ENCODE data around the gene ATXN2.

ATXN2 gene

GRCh38 chr12:111420494-111420893 lies 178.6 kb downstream of the ATXN2 start:
- DNase-seq (ENCODE audit: low read depth in 2 of 2, low spot score in 1 of 2), result no peak

- DNase-seq (ENCODE audit: low read depth in 2 of 2, low spot score in 1 of 2), result no peak
Measured at GRCh38 chr12:111419784-111420183, 179.3 kb downstream of the ATXN2 start.

- DNase-seq (ENCODE audit: low read depth in 2 of 2, low spot score in 1 of 2), result no peak
Measured at GRCh38 chr12:111418594-111418880, 180.6 kb downstream of the ATXN2 start.

DNA sequence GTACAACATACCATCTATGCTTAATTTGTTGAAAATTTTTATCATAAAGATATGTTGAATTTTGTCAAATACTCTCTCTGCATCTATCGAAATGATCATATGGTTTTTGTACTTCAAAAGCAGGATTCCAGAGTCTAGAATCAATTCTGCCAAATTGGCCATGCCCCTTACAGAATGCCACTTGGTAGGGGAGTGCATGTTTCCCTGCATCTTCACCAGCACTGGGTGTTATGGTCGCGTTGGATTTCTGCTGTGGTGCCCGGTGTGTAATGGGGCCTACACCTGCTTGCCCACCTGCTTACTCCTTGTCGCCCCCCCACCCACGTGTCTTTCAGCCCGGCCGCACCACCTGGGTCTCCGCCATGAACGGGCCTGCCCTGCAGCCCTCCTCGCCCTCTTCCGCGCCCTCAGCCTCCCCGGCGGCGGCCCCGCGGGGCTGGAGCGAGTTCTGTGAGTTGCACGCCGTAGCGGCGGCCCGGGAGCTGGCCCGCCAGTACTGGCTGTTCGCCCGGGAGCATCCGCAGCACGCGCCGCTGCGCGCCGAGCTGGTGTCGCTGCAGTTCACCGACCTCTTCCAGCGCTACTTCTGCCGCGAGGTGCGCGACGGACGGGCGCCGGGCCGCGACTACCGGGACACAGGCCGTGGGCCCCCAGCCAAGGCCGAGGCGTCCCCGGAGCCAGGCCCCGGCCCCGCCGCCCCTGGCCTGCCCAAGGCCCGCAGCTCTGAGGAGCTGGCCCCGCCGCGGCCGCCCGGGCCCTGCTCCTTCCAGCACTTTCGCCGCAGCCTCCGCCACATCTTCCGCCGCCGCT lies 181.1 kb downstream of the ATXN2 start:
- DNase-seq (ENCODE audit: low read depth in 2 of 2, low spot score in 1 of 2), result no peak

GRCh38 chr12:111417290-111417689 lies 181.8 kb downstream of the ATXN2 start:
- DNase-seq (ENCODE audit: low read depth in 2 of 2, low spot score in 1 of 2), result no peak

GRCh38 chr12:111414711-111415252 lies 184.3 kb downstream of the ATXN2 start:
- DNase-seq (ENCODE audit: low read depth in 2 of 2, low spot score in 1 of 2), result no peak

GRCh38 chr12:111413442-111414086 lies 185.6 kb downstream of the ATXN2 start:
- DNase-seq (ENCODE audit: low read depth in 2 of 2, low spot score in 1 of 2), result no peak

DNA sequence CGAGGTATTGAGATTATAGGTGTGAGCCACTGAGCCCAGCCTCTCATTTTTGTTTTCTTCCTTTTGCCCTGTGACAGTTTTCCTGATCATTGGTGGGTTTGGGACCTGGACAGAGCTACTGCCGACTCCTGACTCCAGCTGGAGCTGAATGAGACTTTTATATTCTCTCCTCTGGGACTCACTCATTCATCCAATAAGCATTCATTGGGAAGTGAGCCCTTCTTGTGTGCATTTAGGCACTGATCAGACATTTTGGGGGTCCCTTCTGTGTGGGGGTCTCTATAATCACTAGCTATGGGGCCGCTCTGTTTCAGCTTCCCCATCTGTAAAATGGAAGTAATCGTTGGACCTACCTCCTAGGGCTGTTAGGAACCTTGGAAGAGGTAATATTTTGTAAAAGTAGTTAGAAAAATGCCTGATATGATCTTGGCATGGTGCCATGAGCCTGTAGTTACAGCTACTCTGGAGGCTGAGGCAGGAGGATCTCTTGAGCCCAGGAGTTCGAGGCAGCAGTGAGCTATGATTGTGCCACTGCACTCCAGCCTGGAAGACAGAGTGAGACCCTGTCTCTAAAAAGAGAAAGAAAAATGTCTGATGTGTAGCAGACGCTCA lies 186.2 kb downstream of the ATXN2 start:
- no peak for DNase-seq (ENCODE audit: low read depth in 2 of 2, low spot score in 1 of 2)

GRCh38 chr12:111412007-111412829 lies 186.9 kb downstream of the ATXN2 start:
- DNase-seq (ENCODE audit: low read depth in 2 of 2, low spot score in 1 of 2), result no peak

GRCh38 chr12:111411185-111411764 lies 187.8 kb downstream of the ATXN2 start:
- DNase-seq (ENCODE audit: low read depth in 2 of 2, low spot score in 1 of 2), result no peak

- no peak for DNase-seq (ENCODE audit: low read depth in 2 of 2, low spot score in 1 of 2)
Measured at GRCh38 chr12:111410431-111411184, 188.5 kb downstream of the ATXN2 start.

DNA sequence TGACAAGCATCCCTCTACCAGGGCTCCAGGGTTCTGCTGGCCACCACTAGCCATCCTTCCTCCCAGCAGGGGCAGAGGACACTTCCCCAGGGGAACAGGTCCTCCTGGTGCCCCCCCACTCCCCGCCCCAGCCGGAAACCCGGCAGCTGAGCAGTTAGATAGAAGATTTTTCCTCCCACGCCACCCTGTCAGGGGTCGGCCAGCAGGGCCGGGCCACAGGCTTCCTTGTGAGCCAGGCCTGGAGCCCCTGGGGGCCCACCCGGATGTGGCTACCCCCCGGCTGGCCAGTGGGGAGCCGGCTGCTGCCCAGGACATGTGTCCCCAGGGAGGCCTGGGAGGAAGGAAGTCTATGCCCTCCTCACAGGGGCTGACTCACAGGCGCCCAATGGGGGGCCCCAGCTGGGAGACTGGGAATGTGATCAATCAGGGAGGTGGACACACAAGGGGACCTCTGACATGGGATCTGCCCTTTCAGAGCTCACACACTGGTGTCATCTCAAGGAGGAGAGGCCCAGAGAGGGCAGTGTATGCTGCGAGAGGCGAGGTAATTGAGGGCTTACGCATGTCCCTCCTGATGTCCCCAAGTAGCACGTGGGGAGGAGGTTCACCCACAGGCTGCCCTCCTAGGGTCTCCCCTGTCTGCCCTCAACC lies 189.2 kb downstream of the ATXN2 start:
- DNase-seq (ENCODE audit: low read depth in 2 of 2, low spot score in 1 of 2), result no peak

DNA sequence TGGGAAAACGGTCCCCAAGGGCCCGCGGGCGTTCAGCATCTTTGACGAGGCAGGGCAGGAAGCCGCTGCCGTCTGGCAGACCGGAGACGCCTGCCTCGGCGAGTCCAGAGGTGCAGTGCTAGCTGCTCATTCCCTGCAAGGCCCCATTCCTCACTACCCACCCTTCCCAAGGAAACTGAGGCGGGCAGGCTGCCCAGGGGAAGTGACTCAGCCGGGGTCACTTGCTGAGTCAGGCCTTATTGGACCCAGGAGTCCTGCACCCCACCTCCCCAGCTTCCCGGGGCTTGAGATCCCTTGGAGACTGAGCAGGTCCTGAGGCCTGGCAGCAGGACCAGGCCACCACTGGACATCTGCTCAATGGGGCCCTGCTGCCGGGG lies 189.7 kb downstream of the ATXN2 start:
- DNase-seq (ENCODE audit: low read depth in 2 of 2, low spot score in 1 of 2), result no peak

GRCh38 chr12:111408686-111409402 lies 190.3 kb downstream of the ATXN2 start:
- DNase-seq (ENCODE audit: low read depth in 2 of 2, low spot score in 1 of 2), result no peak

DNA sequence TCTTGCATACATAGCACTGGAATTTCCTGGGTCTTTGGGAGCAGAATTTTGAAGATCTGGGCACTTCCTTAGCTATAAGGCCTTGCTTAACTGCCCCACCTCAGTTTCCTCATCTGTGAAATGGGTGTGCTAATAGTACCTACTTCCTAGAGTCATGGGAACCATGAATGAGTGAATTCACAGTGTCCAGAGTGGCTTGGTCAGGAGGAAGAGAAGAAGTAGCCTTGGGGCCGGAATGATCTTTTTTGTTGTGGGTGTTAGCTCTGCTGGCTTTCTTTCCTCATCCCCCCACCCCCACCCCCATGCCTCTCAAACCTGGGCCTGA lies 191.0 kb downstream of the ATXN2 start:
- DNase-seq (ENCODE audit: low read depth in 2 of 2, low spot score in 1 of 2), result no peak

- DNase-seq (ENCODE audit: low read depth in 2 of 2, low spot score in 1 of 2), result no peak
Measured at GRCh38 chr12:111407377-111408115, 191.6 kb downstream of the ATXN2 start.

DNA sequence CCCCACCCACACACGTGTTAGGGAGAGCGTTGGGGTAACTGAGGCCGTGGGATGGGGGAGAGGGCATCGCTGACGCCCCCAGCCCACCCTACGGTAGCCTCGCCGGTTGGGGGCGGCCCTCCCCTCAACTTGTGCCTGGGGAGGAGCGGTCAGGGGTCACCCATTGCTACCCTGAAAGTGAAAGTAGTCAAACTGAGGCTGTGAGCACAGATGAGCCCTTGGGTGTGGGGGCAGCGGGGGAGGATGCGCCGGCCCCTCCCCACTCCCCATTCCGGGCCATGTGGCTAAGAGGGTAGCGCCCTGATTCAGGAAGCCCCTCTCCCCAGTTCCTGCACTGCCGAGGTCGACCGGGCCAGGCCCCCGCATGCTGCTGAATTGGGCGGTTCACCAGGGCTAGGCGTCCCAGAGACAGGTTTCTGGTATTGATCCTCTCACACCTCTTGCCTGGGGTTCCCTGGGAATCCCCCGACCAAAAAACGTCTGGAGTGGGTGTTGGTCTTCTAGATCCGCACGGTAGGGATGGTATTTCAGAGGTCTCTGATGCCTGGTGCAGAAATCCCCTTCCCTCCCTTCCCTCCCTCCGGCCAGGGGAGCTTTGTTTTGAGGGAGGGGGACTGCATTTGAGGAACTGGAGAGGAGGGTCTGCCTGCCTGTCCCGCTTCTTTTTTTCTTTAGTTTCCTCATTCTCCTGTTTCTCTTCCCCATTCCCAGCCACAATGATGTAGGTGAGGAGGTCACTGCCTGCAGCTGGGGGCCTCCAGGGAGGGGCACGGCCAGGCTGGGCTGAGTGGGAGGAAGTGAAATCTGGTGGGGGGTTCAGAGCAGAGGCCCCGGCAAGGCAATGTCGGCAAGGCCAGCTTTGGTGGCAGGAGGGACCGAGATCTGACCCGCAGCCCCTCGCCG lies 192.4 kb downstream of the ATXN2 start:
- no peak for DNase-seq (ENCODE audit: low read depth in 2 of 2, low spot score in 1 of 2)
